Measurements from ENCODE around the gene ADRM1. TPM values are rescaled to one million over a fixed set of nuclear protein-coding genes. Genes with fewer than 3 reads are reported as not detected.

The ADRM1 gene
- total and polyA plus RNA-seq, 2 experiments from 2014 or later: 206 to 243 TPM

GRCh38 chr20:62303340-62304226 is 786 bp downstream of the ADRM1 start:
- TF ChIP-seq CREB1 (CRISPR knock-in tag; IDR thresholded peaks at IDR 0.05; ENCODE audit: low read depth) (no peak), EZH2phosphoT487 (IDR thresholded peaks at IDR 0.05; ENCODE audit: unreplicated experiment) (no peak), ZNF331 (CRISPR knock-in tag; IDR thresholded peaks at IDR 0.05; ENCODE audit: low read depth) (no peak), STAT1 (IDR thresholded peaks at IDR 0.05; ENCODE audit: unreplicated experiment) (no peak), JUNB (IDR thresholded peaks at IDR 0.05; ENCODE audit: unreplicated experiment) (no peak)
- Mint-ChIP-seq H3K27ac (peak overlapping the region; percentile 86), H3K4me1 (peaks cover 19% of the 10 kb centered on the region), H3K36me3 (ENCODE audit: low read depth) (peaks cover 51% of the 10 kb centered on the region), H3K27me3 (ENCODE audit: insufficient read depth, low read depth, poor library complexity) (peaks cover 25% of the 10 kb centered on the region), H3K9me3 (peaks cover 6% of the 10 kb centered on the region; the same call in 2 of the 3 replicates), H3K4me3 (peak overlapping the region; percentile 95)
- Histone ChIP-seq H3K36me3 (ENCODE audit: insufficient read depth) (peaks cover 14% of the 10 kb centered on the region; the same call in 1 of the 2 replicates), H4K20me1 (replicated peaks; ENCODE audit: insufficient read depth) (peaks cover 16% of the 10 kb centered on the region), H3K4me2 (peak overlapping the region; percentile 96), H3K9me2 (ENCODE audit: insufficient read depth) (no peaks in the 10 kb centered on the region), H3K27me3 (ENCODE audit: insufficient read depth) (no peaks in the 10 kb centered on the region), H3K27ac (ENCODE audit: low read depth) (no peak overlapping the region), H2AFZ (no peak overlapping the region), H3K4me1 (ENCODE audit: insufficient read depth) (peaks cover 14% of the 10 kb centered on the region; the same call in 1 of the 2 replicates), H3K79me2 (replicated peaks; ENCODE audit: insufficient read depth) (peaks cover 32% of the 10 kb centered on the region), H3F3A (replicated peaks; ENCODE audit: low read depth) (peaks cover 48% of the 10 kb centered on the region), H3K4me3 (peak overlapping the region; percentile 94)
- ATAC-seq (no peak), DNase-seq (ENCODE audit: low spot score) (no peak)

GRCh38 chr20:62304331-62305148 is 1.7 kb downstream of the ADRM1 start:
- Histone ChIP-seq H3K36me3 (ENCODE audit: insufficient read depth) (peaks cover 21% of the 10 kb centered on the region; the same call in 1 of the 2 replicates), H3K4me1 (ENCODE audit: insufficient read depth) (peaks cover 14% of the 10 kb centered on the region; the same call in 1 of the 2 replicates), H3K4me3 (peak overlapping the region; percentile 94), H3K4me2 (peak overlapping the region; percentile 96), H3F3A (replicated peaks; ENCODE audit: low read depth) (peaks cover 54% of the 10 kb centered on the region), H3K79me2 (replicated peaks; ENCODE audit: insufficient read depth) (peaks cover 32% of the 10 kb centered on the region), H2AFZ (no peak overlapping the region), H3K9me2 (ENCODE audit: insufficient read depth) (no peaks in the 10 kb centered on the region), H3K27me3 (ENCODE audit: insufficient read depth) (no peaks in the 10 kb centered on the region), H4K20me1 (replicated peaks; ENCODE audit: insufficient read depth) (peaks cover 16% of the 10 kb centered on the region), H3K27ac (ENCODE audit: low read depth) (peak overlapping the region; percentile 84)
- Mint-ChIP-seq H3K4me3 (peak overlapping the region; percentile 95), H3K9me3 (peaks cover 6% of the 10 kb centered on the region; the same call in 2 of the 3 replicates), H3K36me3 (ENCODE audit: low read depth) (peaks cover 57% of the 10 kb centered on the region), H3K4me1 (peaks cover 19% of the 10 kb centered on the region), H3K27ac (peak overlapping the region; percentile 86), H3K27me3 (ENCODE audit: insufficient read depth, low read depth, poor library complexity) (peaks cover 25% of the 10 kb centered on the region)
- DNase-seq (ENCODE audit: low spot score) (no peak), ATAC-seq (no peak)
- TF ChIP-seq EZH2 (IDR thresholded peaks at IDR 0.05; ENCODE audit: low read depth, unreplicated experiment): no peak
- no peak for TF ChIP-seq ZNF331 (CRISPR knock-in tag; IDR thresholded peaks at IDR 0.05; ENCODE audit: low read depth)
- no peak for TF ChIP-seq CREB1 (CRISPR knock-in tag; IDR thresholded peaks at IDR 0.05; ENCODE audit: low read depth)
- no peak for TF ChIP-seq JUNB (IDR thresholded peaks at IDR 0.05; ENCODE audit: unreplicated experiment)
- no peak for TF ChIP-seq ZNF462 (CRISPR knock-in tag; IDR thresholded peaks at IDR 0.05)
- TF ChIP-seq POLR2AphosphoS5 (IDR thresholded peaks at IDR 0.05; ENCODE audit: low read depth): no peak
- no peak for TF ChIP-seq NANOG (IDR thresholded peaks at IDR 0.05; ENCODE audit: borderline replicate concordance)
- TF ChIP-seq ETS1 (IDR thresholded peaks at IDR 0.05): no peak

Data from GM23338 (cell line).